ENCODE results near the gene IFITM1. TPM values are rescaled to one million over a fixed set of nuclear protein-coding genes. Genes with fewer than 3 reads are reported as not detected.
A peak's percentile ranks its signal among the peaks of the same experiment; 100 is the strongest.
"Not testable (repeated sequence)": the region's sequence is repeated elsewhere in the genome, so short reads cannot be mapped to it uniquely, and the experiment has no call there.

The IFITM1 gene
- total RNA-seq, 6 experiments from 2014 or later = 15.7 to 159 (median 72.5) TPM

DNA sequence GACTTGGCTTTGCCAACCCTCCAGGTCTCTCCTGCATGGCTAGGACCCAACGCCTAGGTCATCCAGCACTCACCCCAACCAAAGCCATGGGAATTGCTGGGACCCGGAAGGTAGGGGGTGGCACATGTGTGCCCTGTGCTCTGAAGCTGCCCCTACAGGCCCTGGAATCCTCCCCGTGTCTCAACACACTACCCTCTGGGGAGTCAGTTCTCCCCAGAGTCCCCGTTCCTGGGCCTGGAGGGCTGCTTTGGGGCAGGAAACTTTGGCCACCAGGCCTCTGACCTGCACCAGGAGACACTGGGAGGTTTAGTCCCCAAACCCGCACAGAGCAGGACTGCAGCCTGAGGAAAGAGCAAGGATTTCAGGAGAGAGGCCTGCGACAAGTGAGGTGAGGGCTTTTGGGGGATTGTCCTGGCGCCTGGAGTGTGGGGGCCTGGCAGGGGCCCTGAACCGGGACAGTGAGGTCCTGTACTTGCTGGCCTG, 495 bp upstream of the IFITM1 start:
- ATAC-seq = peak in 1 of 4 donors; percentile 0
- TF ChIP-seq, protein P1, sequence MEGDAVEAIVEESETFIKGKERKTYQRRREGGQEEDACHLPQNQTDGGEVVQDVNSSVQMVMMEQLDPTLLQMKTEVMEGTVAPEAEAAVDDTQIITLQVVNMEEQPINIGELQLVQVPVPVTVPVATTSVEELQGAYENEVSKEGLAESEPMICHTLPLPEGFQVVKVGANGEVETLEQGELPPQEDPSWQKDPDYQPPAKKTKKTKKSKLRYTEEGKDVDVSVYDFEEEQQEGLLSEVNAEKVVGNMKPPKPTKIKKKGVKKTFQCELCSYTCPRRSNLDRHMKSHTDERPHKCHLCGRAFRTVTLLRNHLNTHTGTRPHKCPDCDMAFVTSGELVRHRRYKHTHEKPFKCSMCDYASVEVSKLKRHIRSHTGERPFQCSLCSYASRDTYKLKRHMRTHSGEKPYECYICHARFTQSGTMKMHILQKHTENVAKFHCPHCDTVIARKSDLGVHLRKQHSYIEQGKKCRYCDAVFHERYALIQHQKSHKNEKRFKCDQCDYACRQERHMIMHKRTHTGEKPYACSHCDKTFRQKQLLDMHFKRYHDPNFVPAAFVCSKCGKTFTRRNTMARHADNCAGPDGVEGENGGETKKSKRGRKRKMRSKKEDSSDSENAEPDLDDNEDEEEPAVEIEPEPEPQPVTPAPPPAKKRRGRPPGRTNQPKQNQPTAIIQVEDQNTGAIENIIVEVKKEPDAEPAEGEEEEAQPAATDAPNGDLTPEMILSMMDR (IDR thresholded peaks at IDR 0.05) = no peak
- TF ChIP-seq POLR2A (IDR thresholded peaks at IDR 0.05) = peak; percentile 73
- DNase-seq = peak in 2 of 3 donors; percentile 56 to 61
- peaks cover 0 to 45% (median 8%) of the 10 kb centered on the region in 4 donors for H3K4me1 ChIP-seq
- H3K27ac ChIP-seq = peak overlapping the region; percentile 85 to 97 (median 90)
- H3K9me3 ChIP-seq = no peaks in the 10 kb centered on the region
- intact Hi-C loops (cut with DNase I) = no loop called here
- H3K36me3 ChIP-seq = no peaks in the 10 kb centered on the region
- H3K27me3 ChIP-seq = no peaks in the 10 kb centered on the region
- WGBS (ENCODE audit: insufficient coverage, low coverage, low lambda C conversion rate, missing lambda C conversion rate) = 20% methylated on average over 2 of the region's 8 CpGs
- peak overlapping the region; percentile 42 to 55 (median 52) for H3K4me3 ChIP-seq

DNA sequence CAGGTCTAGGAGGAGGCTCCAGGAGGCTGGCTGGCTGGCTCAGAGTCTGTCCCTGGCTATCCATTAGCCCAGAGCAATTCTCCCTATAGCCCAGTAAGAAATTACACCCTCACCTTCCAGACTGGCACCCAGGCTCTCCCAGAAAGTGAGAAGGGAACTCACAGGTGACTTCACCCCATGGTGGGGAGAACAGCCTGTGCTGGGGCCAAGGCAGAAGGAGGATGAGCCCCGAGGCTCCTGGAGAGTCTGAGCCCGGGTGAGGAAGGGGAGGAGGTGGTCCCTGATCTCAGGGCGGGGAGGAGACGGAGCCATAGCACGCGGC, 675 bp downstream of the IFITM1 start:
- ATAC-seq; intact Hi-C loops (cut with DNase I); H3K36me3 ChIP-seq; DNase-seq; H3K27me3 ChIP-seq; H3K9me3 ChIP-seq: not testable (repeated sequence)
- H3K4me3 ChIP-seq = peak overlapping the region; percentile 42 to 55 (median 52)
- H3K4me1 ChIP-seq = peaks cover 0 to 41% (median 7%) of the 10 kb centered on the region in 4 donors
- 8% methylated on average over 2 of the region's 6 CpGs for WGBS (ENCODE audit: insufficient coverage, low coverage, low lambda C conversion rate, missing lambda C conversion rate)
- peak; percentile 50 for TF ChIP-seq POLR2A (IDR thresholded peaks at IDR 0.05)
- peak overlapping the region; percentile 85 to 97 (median 90) for H3K27ac ChIP-seq

DNA sequence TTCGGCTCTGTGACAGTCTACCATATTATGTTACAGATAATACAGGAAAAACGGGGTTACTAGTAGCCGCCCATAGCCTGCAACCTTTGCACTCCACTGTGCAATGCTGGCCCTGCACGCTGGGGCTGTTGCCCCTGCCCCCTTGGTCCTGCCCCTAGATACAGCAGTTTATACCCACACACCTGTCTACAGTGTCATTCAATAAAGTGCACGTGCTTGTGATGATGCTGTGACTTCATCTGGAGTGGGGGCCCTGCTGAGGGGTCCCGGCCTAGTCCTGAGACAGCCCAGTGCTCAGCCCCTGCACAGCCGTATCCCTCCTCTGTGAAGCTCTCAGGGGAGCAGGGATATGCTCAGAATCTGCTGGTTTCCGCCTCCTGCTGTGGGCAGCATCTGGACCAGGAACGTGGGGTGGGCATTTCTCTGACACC, 1.2 kb downstream of the IFITM1 start:
- ATAC-seq (peak in 3 of 4 donors; percentile 3 to 42 (median 34)), DNase-seq (peak in 2 of 3 donors; percentile 66 to 73)
- peaks cover 0 to 36% (median 4%) of the 10 kb centered on the region in 4 donors for H3K4me1 ChIP-seq
- intact Hi-C loops (cut with DNase I) = no loop called here
- H3K9me3 ChIP-seq = no peaks in the 10 kb centered on the region
- TF ChIP-seq POLR2A (IDR thresholded peaks at IDR 0.05) = peak; percentile 47
- TF ChIP-seq, protein P1 (IDR thresholded peaks at IDR 0.05) = no peak
- 26% methylated on average over 4 of the region's 9 CpGs for WGBS (ENCODE audit: insufficient coverage, low coverage, low lambda C conversion rate, missing lambda C conversion rate)
- H3K27me3 ChIP-seq = no peaks in the 10 kb centered on the region
- peak overlapping the region; percentile 85 to 97 (median 90) for H3K27ac ChIP-seq
- H3K4me3 ChIP-seq = peak overlapping the region; percentile 42 to 55 (median 52)
- no peaks in the 10 kb centered on the region for H3K36me3 ChIP-seq

DNA sequence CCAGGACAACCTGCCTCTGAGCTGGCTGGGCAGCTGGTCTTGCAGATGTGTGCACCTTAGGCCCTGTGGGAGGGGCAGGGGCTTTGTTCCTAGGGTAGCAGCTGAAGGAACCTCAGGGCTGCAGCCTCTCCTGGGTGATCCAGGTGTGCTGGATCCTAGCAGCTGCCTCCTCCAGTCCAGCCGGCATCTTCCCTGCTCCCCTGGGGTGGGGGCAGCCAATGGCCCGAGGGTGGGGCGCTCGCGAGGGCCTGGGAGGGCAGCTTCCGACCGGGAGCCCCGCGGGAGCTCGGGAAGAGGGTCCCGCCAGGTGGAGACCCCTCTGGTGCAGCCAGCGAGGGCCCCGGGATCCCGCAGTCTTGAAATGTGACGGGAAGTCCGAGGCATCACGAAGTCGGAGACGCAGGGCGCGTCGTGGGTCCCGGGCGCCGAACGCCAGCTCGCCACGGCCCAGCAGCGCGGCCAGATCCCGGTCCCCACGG, 1.7 kb downstream of the IFITM1 start:
- H3K4me3 ChIP-seq = peak overlapping the region; percentile 42 to 55 (median 52)
- DNase-seq (no peak), ATAC-seq (no peak)
- WGBS (ENCODE audit: insufficient coverage, low coverage, low lambda C conversion rate, missing lambda C conversion rate) = 0% methylated on average over 3 of the region's 32 CpGs
- no peaks in the 10 kb centered on the region for H3K36me3 ChIP-seq
- peak overlapping the region; percentile 85 to 97 (median 90) for H3K27ac ChIP-seq
- intact Hi-C loops (cut with DNase I) = no loop called here
- no peaks in the 10 kb centered on the region for H3K9me3 ChIP-seq
- no peaks in the 10 kb centered on the region for H3K27me3 ChIP-seq
- TF ChIP-seq, protein P1 (IDR thresholded peaks at IDR 0.05) = no peak
- TF ChIP-seq POLR2A (IDR thresholded peaks at IDR 0.05) = no peak
- H3K4me1 ChIP-seq = peaks cover 0 to 36% (median 4%) of the 10 kb centered on the region in 4 donors

DNA sequence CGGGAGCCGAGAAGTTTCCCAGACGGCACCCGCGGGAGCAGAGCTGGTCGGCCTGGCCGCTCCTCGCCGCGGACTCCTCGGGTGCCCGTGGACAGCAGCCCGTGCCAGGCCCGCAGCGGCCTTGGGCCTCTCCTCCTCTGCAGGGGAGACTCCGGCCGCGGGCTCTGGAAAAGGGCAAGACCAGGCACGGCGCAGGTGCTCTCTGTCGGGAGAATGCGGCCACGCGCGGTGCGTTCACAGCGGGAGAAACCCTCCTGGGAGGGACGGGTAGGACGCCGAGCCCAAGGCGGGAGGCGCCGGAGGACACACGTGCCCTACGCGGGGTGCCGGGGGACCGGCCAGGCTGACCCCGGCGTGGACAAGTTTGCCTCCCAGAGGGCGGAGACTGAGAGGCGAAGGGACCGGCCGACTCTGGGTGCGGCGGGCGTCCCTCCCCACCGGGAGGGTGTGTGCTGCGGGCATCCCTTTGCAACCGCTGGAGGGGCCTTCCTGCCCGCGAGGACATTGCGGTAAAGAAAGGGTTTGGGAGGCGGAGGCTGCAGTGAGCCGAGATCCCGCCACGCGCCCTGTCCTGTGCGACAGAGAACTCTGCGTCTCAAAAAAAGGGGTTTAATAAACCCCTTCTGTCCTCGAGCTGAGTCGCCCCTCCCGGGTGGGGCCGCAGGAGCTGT, 2.3 kb downstream of the IFITM1 start:
- Histone ChIP-seq H3K36me3 (no peaks in the 10 kb centered on the region), H3K27ac (peak overlapping the region; percentile 85 to 97 (median 90)), H3K4me3 (peak overlapping the region; percentile 42 to 55 (median 52)), H3K9me3 (no peaks in the 10 kb centered on the region), H3K4me1 (peaks cover 0 to 36% (median 4%) of the 10 kb centered on the region in 4 donors), H3K27me3 (no peaks in the 10 kb centered on the region)
- intact Hi-C loops (cut with DNase I) = no loop called here
- peak; percentile 73 to 77 (median 77) for DNase-seq
- WGBS (ENCODE audit: insufficient coverage, low coverage, low lambda C conversion rate, missing lambda C conversion rate) = 23% methylated on average over 26 of the region's 64 CpGs
- peak; percentile 0 to 8 (median 4) for ATAC-seq
- peak; percentile 84 for TF ChIP-seq POLR2A (IDR thresholded peaks at IDR 0.05)
- TF ChIP-seq, protein P1 (IDR thresholded peaks at IDR 0.05) = no peak
